HepG2 (cell line): Measurements from ENCODE around the gene TRNP1. TPM values are rescaled to one million over a fixed set of nuclear protein-coding genes. Genes with fewer than 3 reads are reported as not detected.

Source experiments
- ETV6 ChIP-seq: sonication (generic); formaldehyde crosslinking; conservative IDR thresholded peaks from 2 replicates; pipeline ENCODE4 v1.4.0; 2020; ENCODE audit warnings: missing genetic modification reagents
- GZF1 ChIP-seq: sonication (generic); formaldehyde crosslinking; IDR thresholded peaks from 2 replicates; pipeline ENCODE4 v1.5.1; 2020; ENCODE audit warnings: mild to moderate bottlenecking, missing genetic modification reagents
- ZBTB21 ChIP-seq: sonication (generic); formaldehyde crosslinking; IDR thresholded peaks from 2 replicates; pipeline ENCODE4 v1.4.0; 2020; ENCODE audit warnings: missing genetic modification reagents
- ZNF782 ChIP-seq: sonication (generic); formaldehyde crosslinking; IDR thresholded peaks from 2 replicates; pipeline ENCODE4 v1.4.0; 2020; ENCODE audit warnings: missing genetic modification reagents, mild to moderate bottlenecking, borderline replicate concordance
- polyA plus RNA-seq, 8 experiments: library from polyadenylated mRNA; depleted of rRNA in 3 of 8; stranded (reverse) in 7 of 8; unstranded in 1 of 8; fragments of >200 nt; fragmentation: Illumina TruSeq in 4 of 8; extraction: Trizol in 4 of 8; gene quantifications; 2 replicates each; pipeline versions ENCODE4 v1.2.1 to v1.2.3, GENCODE V29; 2011 to 2016; ENCODE audit warnings: low read depth in 4 of 8, missing spikeins in 1 of 8, mixed read lengths in 1 of 8; ENCODE audit not compliant: insufficient read depth in 1 of 8
- total RNA-seq, 5 experiments: library from RNA; depleted of rRNA; stranded (reverse); fragments of >200 nt; fragmentation: Illumina TruSeq; extraction: Trizol; gene quantifications; 2 replicates each; pipeline ENCODE4 v1.2.3, GENCODE V29; 2016; ENCODE audit warnings: low read depth in 1 of 5
- TF ChIP-seq, protein P1 (sequence below): IDR thresholded peaks from 2 replicates; pipeline ENCODE4 v1.4.0; 2020; ENCODE audit warnings: mild to moderate bottlenecking, missing genetic modification reagents
- TF ChIP-seq, protein P2 (sequence below): sonication (generic); formaldehyde crosslinking; IDR thresholded peaks from 2 replicates; pipeline ENCODE4 v1.4.0; 2020; ENCODE audit warnings: missing genetic modification reagents
- TF ChIP-seq, protein P3 (sequence below): IDR thresholded peaks from 2 replicates; pipeline ENCODE4 v1.6.1; 2016; ENCODE audit warnings: mild to moderate bottlenecking
- TF ChIP-seq, protein P4 (sequence below): sonication (generic); IDR thresholded peaks from 2 replicates; pipeline ENCODE4 v1.6.1; 2016; ENCODE audit warnings: low read depth, borderline replicate concordance
- TF ChIP-seq, protein P5 (sequence below): sonication (generic); formaldehyde crosslinking; IDR thresholded peaks from 2 replicates; pipeline ENCODE4 v1.5.0; 2020; ENCODE audit warnings: mild to moderate bottlenecking, low read depth, missing genetic modification reagents, borderline replicate concordance
- TF ChIP-seq, protein P6 (sequence below): sonication (generic); formaldehyde crosslinking; conservative IDR thresholded peaks from 2 replicates; pipeline ENCODE4 v1.4.0; 2020; ENCODE audit warnings: mild to moderate bottlenecking, missing genetic modification reagents, moderate library complexity
- TF ChIP-seq, protein P7 (sequence below): sonication (generic); formaldehyde crosslinking; IDR thresholded peaks from 2 replicates; pipeline ENCODE4 v1.5.1; 2020; ENCODE audit warnings: mild to moderate bottlenecking, missing genetic modification reagents, moderate library complexity

The TRNP1 gene
- total and polyA plus RNA-seq, 2 of the 13 experiments (the other 11 are each of a cell fraction or from before 2014, with no cell fraction given): 42.0 to 158 TPM

DNA sequence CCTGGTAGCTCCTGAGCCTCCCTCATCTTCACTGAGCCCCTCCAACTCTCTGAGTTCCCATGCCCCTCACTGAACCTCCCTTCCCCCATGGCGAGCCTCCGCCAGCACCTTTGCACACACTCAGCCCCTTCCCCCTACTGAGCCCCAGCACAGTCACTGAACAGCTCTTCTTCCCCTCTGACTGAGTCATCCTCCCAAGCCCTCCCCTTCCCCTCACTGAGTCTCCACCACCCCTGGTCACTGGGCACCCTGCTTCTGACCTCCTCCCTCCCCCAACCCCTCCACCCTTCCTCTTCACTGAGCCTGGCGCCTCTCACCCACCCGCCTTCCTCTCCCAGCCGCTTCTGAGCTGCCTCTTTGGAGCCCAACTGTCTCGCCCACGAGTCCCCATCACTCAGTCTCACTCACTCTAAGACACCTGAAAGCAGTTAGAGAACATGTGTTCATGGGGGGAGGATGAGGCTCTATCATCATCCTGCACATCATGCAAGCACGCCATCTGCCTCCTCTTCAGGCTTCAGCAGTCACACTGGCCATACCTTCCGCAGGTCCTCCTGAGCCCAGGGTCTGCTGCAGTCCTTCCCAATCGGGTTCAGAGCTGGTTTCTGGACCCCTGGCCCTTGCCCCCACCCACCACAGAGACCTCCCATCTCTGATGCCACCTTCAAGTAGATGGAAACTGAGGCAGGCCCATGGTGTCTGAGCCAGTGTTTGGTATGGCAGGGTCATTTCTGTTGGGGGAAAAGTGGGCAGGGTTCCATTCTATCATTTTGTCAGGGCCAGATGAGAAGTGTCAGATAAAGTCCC is 2.0 kb upstream of the TRNP1 start (continued):
- TF ChIP-seq, protein P1, sequence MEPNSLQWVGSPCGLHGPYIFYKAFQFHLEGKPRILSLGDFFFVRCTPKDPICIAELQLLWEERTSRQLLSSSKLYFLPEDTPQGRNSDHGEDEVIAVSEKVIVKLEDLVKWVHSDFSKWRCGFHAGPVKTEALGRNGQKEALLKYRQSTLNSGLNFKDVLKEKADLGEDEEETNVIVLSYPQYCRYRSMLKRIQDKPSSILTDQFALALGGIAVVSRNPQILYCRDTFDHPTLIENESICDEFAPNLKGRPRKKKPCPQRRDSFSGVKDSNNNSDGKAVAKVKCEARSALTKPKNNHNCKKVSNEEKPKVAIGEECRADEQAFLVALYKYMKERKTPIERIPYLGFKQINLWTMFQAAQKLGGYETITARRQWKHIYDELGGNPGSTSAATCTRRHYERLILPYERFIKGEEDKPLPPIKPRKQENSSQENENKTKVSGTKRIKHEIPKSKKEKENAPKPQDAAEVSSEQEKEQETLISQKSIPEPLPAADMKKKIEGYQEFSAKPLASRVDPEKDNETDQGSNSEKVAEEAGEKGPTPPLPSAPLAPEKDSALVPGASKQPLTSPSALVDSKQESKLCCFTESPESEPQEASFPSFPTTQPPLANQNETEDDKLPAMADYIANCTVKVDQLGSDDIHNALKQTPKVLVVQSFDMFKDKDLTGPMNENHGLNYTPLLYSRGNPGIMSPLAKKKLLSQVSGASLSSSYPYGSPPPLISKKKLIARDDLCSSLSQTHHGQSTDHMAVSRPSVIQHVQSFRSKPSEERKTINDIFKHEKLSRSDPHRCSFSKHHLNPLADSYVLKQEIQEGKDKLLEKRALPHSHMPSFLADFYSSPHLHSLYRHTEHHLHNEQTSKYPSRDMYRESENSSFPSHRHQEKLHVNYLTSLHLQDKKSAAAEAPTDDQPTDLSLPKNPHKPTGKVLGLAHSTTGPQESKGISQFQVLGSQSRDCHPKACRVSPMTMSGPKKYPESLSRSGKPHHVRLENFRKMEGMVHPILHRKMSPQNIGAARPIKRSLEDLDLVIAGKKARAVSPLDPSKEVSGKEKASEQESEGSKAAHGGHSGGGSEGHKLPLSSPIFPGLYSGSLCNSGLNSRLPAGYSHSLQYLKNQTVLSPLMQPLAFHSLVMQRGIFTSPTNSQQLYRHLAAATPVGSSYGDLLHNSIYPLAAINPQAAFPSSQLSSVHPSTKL: peak; percentile 67
- TF ChIP-seq, protein P2, sequence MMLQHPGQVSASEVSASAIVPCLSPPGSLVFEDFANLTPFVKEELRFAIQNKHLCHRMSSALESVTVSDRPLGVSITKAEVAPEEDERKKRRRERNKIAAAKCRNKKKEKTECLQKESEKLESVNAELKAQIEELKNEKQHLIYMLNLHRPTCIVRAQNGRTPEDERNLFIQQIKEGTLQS (CRISPR knock-in tag): peak; percentile 93
- TF ChIP-seq, protein P3, sequence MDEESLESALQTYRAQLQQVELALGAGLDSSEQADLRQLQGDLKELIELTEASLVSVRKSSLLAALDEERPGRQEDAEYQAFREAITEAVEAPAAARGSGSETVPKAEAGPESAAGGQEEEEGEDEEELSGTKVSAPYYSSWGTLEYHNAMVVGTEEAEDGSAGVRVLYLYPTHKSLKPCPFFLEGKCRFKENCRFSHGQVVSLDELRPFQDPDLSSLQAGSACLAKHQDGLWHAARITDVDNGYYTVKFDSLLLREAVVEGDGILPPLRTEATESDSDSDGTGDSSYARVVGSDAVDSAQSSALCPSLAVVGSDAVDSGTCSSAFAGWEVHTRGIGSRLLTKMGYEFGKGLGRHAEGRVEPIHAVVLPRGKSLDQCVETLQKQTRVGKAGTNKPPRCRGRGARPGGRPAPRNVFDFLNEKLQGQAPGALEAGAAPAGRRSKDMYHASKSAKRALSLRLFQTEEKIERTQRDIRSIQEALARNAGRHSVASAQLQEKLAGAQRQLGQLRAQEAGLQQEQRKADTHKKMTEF (CRISPR knock-in tag): 0 out of 2 replicates have a peak, but pooled peaks have one; percentile 27
- TF ChIP-seq, protein P4, sequence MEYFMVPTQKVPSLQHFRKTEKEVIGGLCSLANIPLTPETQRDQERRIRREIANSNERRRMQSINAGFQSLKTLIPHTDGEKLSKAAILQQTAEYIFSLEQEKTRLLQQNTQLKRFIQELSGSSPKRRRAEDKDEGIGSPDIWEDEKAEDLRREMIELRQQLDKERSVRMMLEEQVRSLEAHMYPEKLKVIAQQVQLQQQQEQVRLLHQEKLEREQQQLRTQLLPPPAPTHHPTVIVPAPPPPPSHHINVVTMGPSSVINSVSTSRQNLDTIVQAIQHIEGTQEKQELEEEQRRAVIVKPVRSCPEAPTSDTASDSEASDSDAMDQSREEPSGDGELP: peak; percentile 42; the same call in 1 of the 2 replicates
- TF ChIP-seq, protein P5, sequence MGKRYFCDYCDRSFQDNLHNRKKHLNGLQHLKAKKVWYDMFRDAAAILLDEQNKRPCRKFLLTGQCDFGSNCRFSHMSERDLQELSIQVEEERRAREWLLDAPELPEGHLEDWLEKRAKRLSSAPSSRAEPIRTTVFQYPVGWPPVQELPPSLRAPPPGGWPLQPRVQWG (CRISPR knock-in tag): no peak
- TF ChIP-seq GZF1 (CRISPR knock-in tag) (peak; percentile 19; the same call in 1 of the 2 replicates), ZNF782 (CRISPR knock-in tag) (0 out of 2 replicates have a peak, but pooled peaks have one; percentile 75), ETV6 (0 out of 2 replicates have a peak, but pooled peaks have one; percentile 29), ZBTB21 (peak; percentile 11; the same call in 1 of the 2 replicates)
- TF ChIP-seq, protein P6, sequence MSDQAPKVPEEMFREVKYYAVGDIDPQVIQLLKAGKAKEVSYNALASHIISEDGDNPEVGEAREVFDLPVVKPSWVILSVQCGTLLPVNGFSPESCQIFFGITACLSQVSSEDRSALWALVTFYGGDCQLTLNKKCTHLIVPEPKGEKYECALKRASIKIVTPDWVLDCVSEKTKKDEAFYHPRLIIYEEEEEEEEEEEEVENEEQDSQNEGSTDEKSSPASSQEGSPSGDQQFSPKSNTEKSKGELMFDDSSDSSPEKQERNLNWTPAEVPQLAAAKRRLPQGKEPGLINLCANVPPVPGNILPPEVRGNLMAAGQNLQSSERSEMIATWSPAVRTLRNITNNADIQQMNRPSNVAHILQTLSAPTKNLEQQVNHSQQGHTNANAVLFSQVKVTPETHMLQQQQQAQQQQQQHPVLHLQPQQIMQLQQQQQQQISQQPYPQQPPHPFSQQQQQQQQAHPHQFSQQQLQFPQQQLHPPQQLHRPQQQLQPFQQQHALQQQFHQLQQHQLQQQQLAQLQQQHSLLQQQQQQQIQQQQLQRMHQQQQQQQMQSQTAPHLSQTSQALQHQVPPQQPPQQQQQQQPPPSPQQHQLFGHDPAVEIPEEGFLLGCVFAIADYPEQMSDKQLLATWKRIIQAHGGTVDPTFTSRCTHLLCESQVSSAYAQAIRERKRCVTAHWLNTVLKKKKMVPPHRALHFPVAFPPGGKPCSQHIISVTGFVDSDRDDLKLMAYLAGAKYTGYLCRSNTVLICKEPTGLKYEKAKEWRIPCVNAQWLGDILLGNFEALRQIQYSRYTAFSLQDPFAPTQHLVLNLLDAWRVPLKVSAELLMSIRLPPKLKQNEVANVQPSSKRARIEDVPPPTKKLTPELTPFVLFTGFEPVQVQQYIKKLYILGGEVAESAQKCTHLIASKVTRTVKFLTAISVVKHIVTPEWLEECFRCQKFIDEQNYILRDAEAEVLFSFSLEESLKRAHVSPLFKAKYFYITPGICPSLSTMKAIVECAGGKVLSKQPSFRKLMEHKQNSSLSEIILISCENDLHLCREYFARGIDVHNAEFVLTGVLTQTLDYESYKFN (CRISPR knock-in tag): peak; percentile 84
- TF ChIP-seq, protein P7, sequence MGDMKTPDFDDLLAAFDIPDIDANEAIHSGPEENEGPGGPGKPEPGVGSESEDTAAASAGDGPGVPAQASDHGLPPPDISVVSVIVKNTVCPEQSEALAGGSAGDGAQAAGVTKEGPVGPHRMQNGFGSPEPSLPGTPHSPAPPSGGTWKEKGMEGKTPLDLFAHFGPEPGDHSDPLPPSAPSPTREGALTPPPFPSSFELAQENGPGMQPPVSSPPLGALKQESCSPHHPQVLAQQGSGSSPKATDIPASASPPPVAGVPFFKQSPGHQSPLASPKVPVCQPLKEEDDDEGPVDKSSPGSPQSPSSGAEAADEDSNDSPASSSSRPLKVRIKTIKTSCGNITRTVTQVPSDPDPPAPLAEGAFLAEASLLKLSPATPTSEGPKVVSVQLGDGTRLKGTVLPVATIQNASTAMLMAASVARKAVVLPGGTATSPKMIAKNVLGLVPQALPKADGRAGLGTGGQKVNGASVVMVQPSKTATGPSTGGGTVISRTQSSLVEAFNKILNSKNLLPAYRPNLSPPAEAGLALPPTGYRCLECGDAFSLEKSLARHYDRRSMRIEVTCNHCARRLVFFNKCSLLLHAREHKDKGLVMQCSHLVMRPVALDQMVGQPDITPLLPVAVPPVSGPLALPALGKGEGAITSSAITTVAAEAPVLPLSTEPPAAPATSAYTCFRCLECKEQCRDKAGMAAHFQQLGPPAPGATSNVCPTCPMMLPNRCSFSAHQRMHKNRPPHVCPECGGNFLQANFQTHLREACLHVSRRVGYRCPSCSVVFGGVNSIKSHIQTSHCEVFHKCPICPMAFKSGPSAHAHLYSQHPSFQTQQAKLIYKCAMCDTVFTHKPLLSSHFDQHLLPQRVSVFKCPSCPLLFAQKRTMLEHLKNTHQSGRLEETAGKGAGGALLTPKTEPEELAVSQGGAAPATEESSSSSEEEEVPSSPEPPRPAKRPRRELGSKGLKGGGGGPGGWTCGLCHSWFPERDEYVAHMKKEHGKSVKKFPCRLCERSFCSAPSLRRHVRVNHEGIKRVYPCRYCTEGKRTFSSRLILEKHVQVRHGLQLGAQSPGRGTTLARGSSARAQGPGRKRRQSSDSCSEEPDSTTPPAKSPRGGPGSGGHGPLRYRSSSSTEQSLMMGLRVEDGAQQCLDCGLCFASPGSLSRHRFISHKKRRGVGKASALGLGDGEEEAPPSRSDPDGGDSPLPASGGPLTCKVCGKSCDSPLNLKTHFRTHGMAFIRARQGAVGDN (CRISPR knock-in tag): peak; percentile 82
